H9 (cell line): ENCODE data around the gene AIG1. TPM values are rescaled to one million over a fixed set of nuclear protein-coding genes. Genes with fewer than 3 reads are reported as not detected.

ENCODE experiments used
- DNase-seq: peaks from one replicate; pipeline ENCODE4 v3.0.0-alpha.2; 2017
- H2AFZ ChIP-seq: one replicate; pipeline ENCODE4 v1.6.1; 2013; ENCODE audit warnings: mild to moderate bottlenecking, low read length, control low read depth, moderate library complexity
- H2AK5ac ChIP-seq: 2 replicates; pipeline ENCODE4 v1.6.1; 2013; ENCODE audit warnings: low read length, control low read depth, mixed read lengths; ENCODE audit not compliant: insufficient read length
- H2BK120ac ChIP-seq: one replicate; pipeline ENCODE4 v1.6.1; 2013; ENCODE audit warnings: low read depth, mild to moderate bottlenecking, low read length, control low read depth, inconsistent platforms; ENCODE audit not compliant: poor library complexity, severe bottlenecking
- H2BK12ac ChIP-seq: 2 replicates; pipeline ENCODE4 v1.6.1; 2013; ENCODE audit warnings: low read length, control low read depth, mixed read lengths, low read depth; ENCODE audit not compliant: insufficient read length
- H2BK15ac ChIP-seq: 2 replicates; pipeline ENCODE4 v1.6.1; 2013; ENCODE audit warnings: low read depth, low read length, control low read depth
- H2BK20ac ChIP-seq: one replicate; pipeline ENCODE4 v1.6.1; 2013; ENCODE audit warnings: low read depth, mild to moderate bottlenecking, low read length, control low read depth, inconsistent platforms; ENCODE audit not compliant: poor library complexity, severe bottlenecking
- H2BK5ac ChIP-seq: 2 replicates; pipeline ENCODE4 v1.6.1; 2013; ENCODE audit warnings: low read length, control low read depth, mixed read lengths; ENCODE audit not compliant: insufficient read length
- H3K14ac ChIP-seq: 2 replicates; pipeline ENCODE4 v1.6.1; 2013; ENCODE audit warnings: low read length, control low read depth; ENCODE audit not compliant: insufficient read depth
- H3K18ac ChIP-seq: 2 replicates; pipeline ENCODE4 v1.6.1; 2013; ENCODE audit warnings: low read depth, mild to moderate bottlenecking, mixed read lengths, low read length, control low read depth; ENCODE audit not compliant: insufficient read length
- H3K23ac ChIP-seq: 2 replicates; pipeline ENCODE4 v1.6.1; 2013; ENCODE audit warnings: low read length, control low read depth, mixed read lengths, low read depth; ENCODE audit not compliant: insufficient read length
- H3K23me2 ChIP-seq: 2 replicates; pipeline ENCODE4 v1.6.1; 2013; ENCODE audit warnings: low read depth, mild to moderate bottlenecking, mixed read lengths, low read length, control low read depth; ENCODE audit not compliant: insufficient read length, poor library complexity, severe bottlenecking
- H3K27ac ChIP-seq: 2 replicates; pipeline ENCODE4 v1.5.1; 2013; ENCODE audit warnings: low read length, control low read depth, mixed read lengths, low read depth; ENCODE audit not compliant: insufficient read length
- H3K27me3 ChIP-seq: 2 replicates; pipeline ENCODE4 v1.6.1; 2013; ENCODE audit warnings: low read length, control low read depth, inconsistent platforms; ENCODE audit not compliant: insufficient read depth
- H3K4ac ChIP-seq: 2 replicates; pipeline ENCODE4 v1.6.1; 2013; ENCODE audit warnings: low read depth, mild to moderate bottlenecking, control low read depth, inconsistent platforms, low read length, moderate library complexity
- H3K4me1 ChIP-seq: 2 replicates; pipeline ENCODE4 v1.6.1; 2013; ENCODE audit warnings: low read length, control low read depth, inconsistent platforms; ENCODE audit not compliant: insufficient read depth
- H3K4me2 ChIP-seq: 2 replicates; pipeline ENCODE4 v1.6.1; 2013; ENCODE audit warnings: low read length, control low read depth, mixed read lengths; ENCODE audit not compliant: insufficient read length, insufficient read depth
- H3K56ac ChIP-seq: 2 replicates; pipeline ENCODE4 v1.6.1; 2013; ENCODE audit warnings: low read depth, mild to moderate bottlenecking, mixed read lengths, low read length, control low read depth; ENCODE audit not compliant: insufficient read length
- H3K79me1 ChIP-seq: 2 replicates; pipeline ENCODE4 v1.6.1; 2013; ENCODE audit warnings: low read depth, mild to moderate bottlenecking, moderate library complexity, low read length, control low read depth, inconsistent platforms; ENCODE audit not compliant: insufficient read depth, poor library complexity, severe bottlenecking
- H3K79me2 ChIP-seq: 2 replicates; pipeline ENCODE4 v1.6.1; 2013; ENCODE audit warnings: low read length, control low read depth, inconsistent platforms; ENCODE audit not compliant: insufficient read depth
- H3K9ac ChIP-seq: 2 replicates; pipeline ENCODE4 v1.6.1; 2013; ENCODE audit warnings: low read length, control low read depth, mixed read lengths; ENCODE audit not compliant: insufficient read length; ENCODE audit errors: extremely low read depth
- H3K9me3 ChIP-seq: one replicate; pipeline ENCODE4 v1.6.1; 2013; ENCODE audit warnings: low read depth, low read length, inconsistent platforms; ENCODE audit not compliant: control insufficient read depth
- H3T11ph ChIP-seq: one replicate; pipeline ENCODE4 v1.6.1; 2013; ENCODE audit warnings: mild to moderate bottlenecking, low read length, control low read depth, inconsistent platforms
- H4K20me1 ChIP-seq: one replicate; pipeline ENCODE4 v1.6.1; 2013; ENCODE audit not compliant: control insufficient read depth, insufficient read length, insufficient read depth
- H4K5ac ChIP-seq: 2 replicates; pipeline ENCODE4 v1.6.1; 2013; ENCODE audit warnings: low read depth, mild to moderate bottlenecking, mixed read lengths, low read length, control low read depth; ENCODE audit not compliant: insufficient read length
- H4K8ac ChIP-seq: replicated peaks from 2 replicates; pipeline ENCODE4 v1.6.1; 2013; ENCODE audit warnings: low read length, control low read depth, mixed read lengths, low read depth; ENCODE audit not compliant: insufficient read length
- H4K91ac ChIP-seq: 2 replicates; pipeline ENCODE4 v1.6.1; 2013; ENCODE audit warnings: low read depth, mild to moderate bottlenecking, moderate library complexity, mixed read lengths, low read length, control low read depth; ENCODE audit not compliant: insufficient read length
- H3K27ac Mint-ChIP-seq, 3 experiments: 2 replicates in 2 of 3; 3 replicates in 1 of 3; pipeline ENCODE4 v1.8.0; 2020 to 2021; ENCODE audit warnings: mixed read lengths in 3 of 3, mild to moderate bottlenecking in 1 of 3, moderate library complexity in 1 of 3
- H3K27me3 Mint-ChIP-seq: 2 replicates; pipeline ENCODE4 v1.8.0; 2021; ENCODE audit warnings: low read depth, mild to moderate bottlenecking, moderate library complexity, mixed read lengths
- H3K36me3 Mint-ChIP-seq, 3 experiments: 2 replicates in 2 of 3; 3 replicates in 1 of 3; pipeline ENCODE4 v1.8.0; 2020 to 2021; ENCODE audit warnings: low read depth in 3 of 3, mixed read lengths in 3 of 3; ENCODE audit not compliant: insufficient read depth in 1 of 3
- H3K4me1 Mint-ChIP-seq, 2 experiments: 2 replicates each; pipeline ENCODE4 v1.8.0; 2020; ENCODE audit warnings: mixed read lengths in 2 of 2
- H3K4me3 Mint-ChIP-seq, 2 experiments: 2 replicates in 1 of 2; 3 replicates in 1 of 2; pipeline ENCODE4 v1.8.0; 2020 to 2021; ENCODE audit warnings: mild to moderate bottlenecking in 2 of 2, mixed read lengths in 2 of 2, moderate library complexity in 1 of 2
- H3K9me3 Mint-ChIP-seq, 2 experiments: 2 replicates in 1 of 2; 3 replicates in 1 of 2; pipeline ENCODE4 v1.8.0; 2020; ENCODE audit warnings: mild to moderate bottlenecking in 2 of 2, mixed read lengths in 2 of 2, moderate library complexity in 1 of 2
- CTCF ChIP-seq: fragments of 200-600 bp; sonication (generic); conservative IDR thresholded peaks from 3 replicates; pipeline ENCODE4 v1.8.0; 2021; ENCODE audit warnings: antibody characterized with exemption, mild to moderate bottlenecking
- WGBS: extraction: QIAGEN DNeasy Blood & Tissue Kit; methylation state at CpG from one replicate; pipeline ENCODE4 v1.1.7; 2013; ENCODE audit warnings: missing lambda C conversion rate, low lambda C conversion rate, mixed read lengths; ENCODE audit not compliant: insufficient read length; ENCODE audit errors: extremely low coverage; 5-methylcytosine and 5-hydroxymethylcytosine counted together
- total RNA-seq: library from RNA; stranded (reverse); gene quantifications from 2 replicates; pipeline ENCODE4 v1.2.1, GENCODE V29; 2021

Gene AIG1
- total RNA-seq, 1 experiment from 2014 or later, result 44.6 TPM

GRCh38 chr6:143155681-143156080 lies 95.0 kb downstream of the AIG1 start:
- TF ChIP-seq CTCF, result no peak
- Histone ChIP-seq H2BK15ac (no peak overlapping the region), H2BK12ac (no peak overlapping the region), H4K5ac (no peak overlapping the region), H4K8ac (no peak overlapping the region), H3K18ac (no peak overlapping the region), H3K9me3 (no peaks in the 10 kb centered on the region), H2BK20ac (no peak overlapping the region), H3K23me2 (no peaks in the 10 kb centered on the region), H3K27ac (no peak overlapping the region), H3K9ac (no peak overlapping the region), H3K4ac (no peak overlapping the region), H4K20me1 (no peaks in the 10 kb centered on the region), H3K14ac (no peak overlapping the region), H2BK120ac (no peak overlapping the region), H2AK5ac (no peak overlapping the region), H2BK5ac (no peak overlapping the region), H3T11ph (no peak overlapping the region), H3K79me1 (no peaks in the 10 kb centered on the region), H3K27me3 (no peaks in the 10 kb centered on the region), H4K91ac (no peak overlapping the region), H3K4me1 (no peaks in the 10 kb centered on the region), H2AFZ (no peak overlapping the region), H3K23ac (no peak overlapping the region), H3K4me2 (no peak overlapping the region), H3K56ac (no peak overlapping the region), H3K79me2 (no peaks in the 10 kb centered on the region; the same call in 1 of the 2 replicates)
- Mint-ChIP-seq H3K9me3 (no peaks in the 10 kb centered on the region), H3K36me3 (no peaks in the 10 kb centered on the region), H3K27me3 (no peaks in the 10 kb centered on the region), H3K4me3 (no peak overlapping the region), H3K4me1 (peaks cover 2 to 3% of the 10 kb centered on the region in 2 experiments; a peak in 2 of 4 replicates), H3K27ac (peak overlapping the region in 1 of 3 experiments; percentile 56; a peak in 1 of 7 replicates)
- no peak for DNase-seq
- no CpG with 5 or more reads among the region's 1 CpG for WGBS
